Gastroesophageal sphincter (tissue), 3 donors: ENCODE measurements around the gene TNP2.

Experiments
- POLR2A ChIP-seq, 2 donors: fragments of 450-650 bp; IDR thresholded peaks; one replicate each; pipeline ENCODE4 v1.6.1; 2017; ENCODE audit warnings: antibody characterized with exemption in 2 of 2, mild to moderate bottlenecking in 2 of 2, moderate library complexity in 1 of 2
- POLR2AphosphoS5 ChIP-seq: sonication (generic); formaldehyde crosslinking; IDR thresholded peaks from one replicate; pipeline ENCODE4 v1.6.1; 2017; ENCODE audit warnings: antibody characterized with exemption
- TF ChIP-seq, protein P1 (sequence below), 4 experiments: fragments of 200-600 bp in 2 of 4; fragments of 450-650 bp in 2 of 4; sonication (generic) in 1 of 4; IDR thresholded peaks; one replicate each; pipeline ENCODE4 v1.5.1; 2017 to 2019; ENCODE audit warnings: antibody characterized with exemption in 4 of 4, mild to moderate bottlenecking in 2 of 4, moderate library complexity in 2 of 4

- TF ChIP-seq POLR2A (IDR thresholded peaks at IDR 0.05) = no peak
- TF ChIP-seq, protein P1, sequence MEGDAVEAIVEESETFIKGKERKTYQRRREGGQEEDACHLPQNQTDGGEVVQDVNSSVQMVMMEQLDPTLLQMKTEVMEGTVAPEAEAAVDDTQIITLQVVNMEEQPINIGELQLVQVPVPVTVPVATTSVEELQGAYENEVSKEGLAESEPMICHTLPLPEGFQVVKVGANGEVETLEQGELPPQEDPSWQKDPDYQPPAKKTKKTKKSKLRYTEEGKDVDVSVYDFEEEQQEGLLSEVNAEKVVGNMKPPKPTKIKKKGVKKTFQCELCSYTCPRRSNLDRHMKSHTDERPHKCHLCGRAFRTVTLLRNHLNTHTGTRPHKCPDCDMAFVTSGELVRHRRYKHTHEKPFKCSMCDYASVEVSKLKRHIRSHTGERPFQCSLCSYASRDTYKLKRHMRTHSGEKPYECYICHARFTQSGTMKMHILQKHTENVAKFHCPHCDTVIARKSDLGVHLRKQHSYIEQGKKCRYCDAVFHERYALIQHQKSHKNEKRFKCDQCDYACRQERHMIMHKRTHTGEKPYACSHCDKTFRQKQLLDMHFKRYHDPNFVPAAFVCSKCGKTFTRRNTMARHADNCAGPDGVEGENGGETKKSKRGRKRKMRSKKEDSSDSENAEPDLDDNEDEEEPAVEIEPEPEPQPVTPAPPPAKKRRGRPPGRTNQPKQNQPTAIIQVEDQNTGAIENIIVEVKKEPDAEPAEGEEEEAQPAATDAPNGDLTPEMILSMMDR (IDR thresholded peaks at IDR 0.05) = no peak
- TF ChIP-seq POLR2AphosphoS5 = no peak
These were observed 16.6 kb downstream of the TNP2 start for GRCh38 chr16:11252482-11252931.
